Stomach (tissue), 9 donors: ENCODE results near the gene TP53I13. TPM values are rescaled to one million over a fixed set of nuclear protein-coding genes. Genes with fewer than 3 reads are reported as not detected.
"Not testable (repeated sequence)": the region's sequence is repeated elsewhere in the genome, so short reads cannot be mapped to it uniquely, and the experiment has no call there.

Source experiments
- DNase-seq, 2 donors: peaks; one replicate each; pipeline versions ENCODE4 v3.0.0 to v3.0.0-alpha.2; 2013 to 2019
- H3K27ac ChIP-seq, 5 donors: fragments of 200-600 bp in 4 of 5; sonication (generic) in 4 of 5; one replicate each; pipeline ENCODE4 v1.5.1; 2013 to 2019; ENCODE audit warnings: mild to moderate bottlenecking in 1 of 5, moderate library complexity in 1 of 5
- H3K27me3 ChIP-seq, 3 donors: fragments of 200-600 bp; sonication (generic); one replicate each; pipeline ENCODE4 v1.5.1; 2017 to 2019; ENCODE audit warnings: mixed run types in 1 of 3
- H3K36me3 ChIP-seq, 4 donors: fragments of 200-600 bp; sonication (generic); 1 replicate in 3 of 4; 2 replicates in 1 of 4; pipeline ENCODE4 v1.5.1; 2016 to 2019
- H3K4me1 ChIP-seq, 4 donors: fragments of 200-600 bp; sonication (generic); one replicate each; pipeline ENCODE4 v1.5.1; 2016 to 2019
- H3K4me3 ChIP-seq, 4 donors: fragments of 200-600 bp; sonication (generic) in 3 of 4; one replicate each; pipeline ENCODE4 v1.5.1; 2016 to 2019; ENCODE audit warnings: mild to moderate bottlenecking in 1 of 4
- H3K9me3 ChIP-seq, 4 donors: fragments of 200-600 bp; sonication (generic); one replicate each; pipeline ENCODE4 v1.5.1; 2016 to 2019
- EP300 ChIP-seq: sonication (generic); formaldehyde crosslinking; IDR thresholded peaks from one replicate; pipeline ENCODE4 v1.6.1; 2017; ENCODE audit warnings: antibody characterized with exemption
- POLR2A ChIP-seq, 4 donors: fragments of 450-650 bp; IDR thresholded peaks; one replicate each; pipeline ENCODE4 v1.6.1; 2016; ENCODE audit warnings: antibody characterized with exemption in 4 of 4, control low read depth in 2 of 4, mild to moderate bottlenecking in 1 of 4, moderate library complexity in 1 of 4
- POLR2AphosphoS5 ChIP-seq, 3 donors: sonication (generic); formaldehyde crosslinking; IDR thresholded peaks; one replicate each; pipeline ENCODE4 v1.6.1; 2016; ENCODE audit warnings: antibody characterized with exemption in 3 of 3
- WGBS, 5 donors: extraction: QIAGEN DNeasy Blood & Tissue Kit in 3 of 5; methylation state at CpG; one replicate each; pipeline versions ENCODE4 v1.1.5 to v1.1.7; 2013 to 2018; 5-methylcytosine and 5-hydroxymethylcytosine counted together
- intact Hi-C: fragments of 100-400 bp; cut with DNase I; formaldehyde crosslinking; loops from one replicate; pipeline ENCODE4 v1.15.1; 2023; ENCODE audit warnings: low total_unique reads
- polyA plus RNA-seq, 3 donors: library from polyadenylated mRNA; stranded (reverse); fragments of 200-250 nt; gene quantifications; one replicate each; pipeline ENCODE4 v1.2.3, GENCODE V29; 2013
- total RNA-seq, 5 donors: library from RNA; depleted of rRNA; stranded (reverse); fragments of >200 nt; gene quantifications; one replicate each; pipeline versions ENCODE4 v1.1.0 to v1.2.3, GENCODE V29; 2014 to 2016
- TF ChIP-seq, protein P1 (sequence below), 7 experiments: fragments of 450-650 bp in 4 of 7; fragments of 200-600 bp in 3 of 7; sonication (generic) in 3 of 7; IDR thresholded peaks; one replicate each; pipeline ENCODE4 v1.5.1; 2016 to 2019; ENCODE audit warnings: antibody characterized with exemption in 7 of 7, control low read depth in 2 of 7, mild to moderate bottlenecking in 1 of 7
- donor health status: healthy with polysubstance abuse.
- donor health status: Bipolar disorder and iron deficiency.
- donor health status: healthy.

The TP53I13 gene
- total and polyA plus RNA-seq, 8 donors = 27.7 to 299 (median 64.1) TPM

DNA sequence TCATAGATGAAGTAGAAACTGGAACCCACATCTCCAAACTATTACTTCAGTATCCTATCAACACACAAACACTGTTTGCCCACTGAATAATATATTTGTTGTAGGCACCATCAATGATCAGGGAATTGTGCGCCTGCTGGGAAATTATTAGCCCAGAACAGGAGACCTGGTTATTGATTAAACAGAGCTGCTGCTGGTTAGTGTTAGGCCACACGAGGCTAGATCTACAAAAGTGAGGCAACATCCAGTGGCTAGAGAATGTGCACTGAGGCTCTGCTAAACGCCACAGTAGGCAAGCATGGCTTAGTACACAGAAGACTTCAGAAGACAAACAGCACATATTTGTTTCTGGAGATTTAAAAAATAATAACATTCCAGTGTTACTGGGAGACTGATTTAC is 12.7 kb upstream of the TP53I13 start:
- Histone ChIP-seq H3K4me3 (no peak overlapping the region), H3K36me3 (no peaks in the 10 kb centered on the region), H3K9me3 (no peaks in the 10 kb centered on the region), H3K27ac (no peak overlapping the region), H3K4me1 (peaks cover 0 to 27% (median 15%) of the 10 kb centered on the region in 4 donors), H3K27me3 (no peaks in the 10 kb centered on the region)
- 24 to 54% (median 40%) methylated on average over 3 of the region's 3 CpGs for WGBS, 5 donors
- TF ChIP-seq, protein P1, sequence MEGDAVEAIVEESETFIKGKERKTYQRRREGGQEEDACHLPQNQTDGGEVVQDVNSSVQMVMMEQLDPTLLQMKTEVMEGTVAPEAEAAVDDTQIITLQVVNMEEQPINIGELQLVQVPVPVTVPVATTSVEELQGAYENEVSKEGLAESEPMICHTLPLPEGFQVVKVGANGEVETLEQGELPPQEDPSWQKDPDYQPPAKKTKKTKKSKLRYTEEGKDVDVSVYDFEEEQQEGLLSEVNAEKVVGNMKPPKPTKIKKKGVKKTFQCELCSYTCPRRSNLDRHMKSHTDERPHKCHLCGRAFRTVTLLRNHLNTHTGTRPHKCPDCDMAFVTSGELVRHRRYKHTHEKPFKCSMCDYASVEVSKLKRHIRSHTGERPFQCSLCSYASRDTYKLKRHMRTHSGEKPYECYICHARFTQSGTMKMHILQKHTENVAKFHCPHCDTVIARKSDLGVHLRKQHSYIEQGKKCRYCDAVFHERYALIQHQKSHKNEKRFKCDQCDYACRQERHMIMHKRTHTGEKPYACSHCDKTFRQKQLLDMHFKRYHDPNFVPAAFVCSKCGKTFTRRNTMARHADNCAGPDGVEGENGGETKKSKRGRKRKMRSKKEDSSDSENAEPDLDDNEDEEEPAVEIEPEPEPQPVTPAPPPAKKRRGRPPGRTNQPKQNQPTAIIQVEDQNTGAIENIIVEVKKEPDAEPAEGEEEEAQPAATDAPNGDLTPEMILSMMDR (IDR thresholded peaks at IDR 0.05) = no peak
- TF ChIP-seq POLR2AphosphoS5 (IDR thresholded peaks at IDR 0.05) = no peak
- TF ChIP-seq EP300 = no peak
- TF ChIP-seq POLR2A (IDR thresholded peaks at IDR 0.05) = no peak
- intact Hi-C loops = no loop called here
- DNase-seq = peak in 1 of 2 donors; percentile 68

- no peaks in the 10 kb centered on the region for H3K27me3 ChIP-seq
- WGBS, 5 donors = 68 to 79% (median 75%) methylated on average over 1 of the region's 1 CpG
- H3K4me1 ChIP-seq = peaks cover 0 to 41% (median 20%) of the 10 kb centered on the region in 4 donors
- peaks cover 0 to 11% (median 8%) of the 10 kb centered on the region in 4 donors for H3K36me3 ChIP-seq
- no peak overlapping the region for H3K4me3 ChIP-seq
- DNase-seq = no peak
- TF ChIP-seq EP300 = no peak
- TF ChIP-seq POLR2A (IDR thresholded peaks at IDR 0.05) = no peak
- no peak for TF ChIP-seq POLR2AphosphoS5 (IDR thresholded peaks at IDR 0.05)
- TF ChIP-seq, protein P1 (IDR thresholded peaks at IDR 0.05) = no peak
- H3K9me3 ChIP-seq = no peaks in the 10 kb centered on the region
- H3K27ac ChIP-seq = no peak overlapping the region
- intact Hi-C loops = no loop called here
Measured at GRCh38 chr17:29557085-29557738, 11.3 kb upstream of the TP53I13 start.

DNA sequence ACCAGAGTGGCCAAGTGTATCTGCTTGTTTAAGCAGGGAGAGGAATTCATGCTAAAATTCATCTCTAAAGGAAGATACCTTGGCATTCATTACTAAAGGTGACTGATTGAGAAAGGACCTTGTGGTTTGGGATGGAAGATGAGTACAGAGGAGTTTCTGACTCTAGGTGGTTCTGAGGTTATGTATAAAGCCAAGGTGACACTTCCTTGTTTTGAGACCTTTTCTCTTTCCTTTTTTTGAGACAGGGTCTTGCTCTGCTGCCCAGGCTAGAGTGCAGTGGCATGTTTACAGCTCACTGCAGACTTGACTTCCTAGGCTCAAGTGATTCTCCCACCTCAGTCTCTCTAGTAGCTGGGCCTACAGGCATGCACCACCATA is 10.8 kb upstream of the TP53I13 start:
- no peak for TF ChIP-seq EP300
- TF ChIP-seq POLR2AphosphoS5 (IDR thresholded peaks at IDR 0.05) = no peak
- TF ChIP-seq, protein P1 (IDR thresholded peaks at IDR 0.05) = no peak
- TF ChIP-seq POLR2A (IDR thresholded peaks at IDR 0.05) = no peak
- intact Hi-C loops = no loop called here
- no peak for DNase-seq
- H3K4me3 ChIP-seq = no peak overlapping the region
- H3K4me1 ChIP-seq = peaks cover 0 to 46% (median 22%) of the 10 kb centered on the region in 4 donors
- H3K27me3 ChIP-seq = no peaks in the 10 kb centered on the region
- H3K9me3 ChIP-seq = no peaks in the 10 kb centered on the region
- no peak overlapping the region for H3K27ac ChIP-seq
- H3K36me3 ChIP-seq = peaks cover 0 to 16% (median 13%) of the 10 kb centered on the region in 4 donors

DNA sequence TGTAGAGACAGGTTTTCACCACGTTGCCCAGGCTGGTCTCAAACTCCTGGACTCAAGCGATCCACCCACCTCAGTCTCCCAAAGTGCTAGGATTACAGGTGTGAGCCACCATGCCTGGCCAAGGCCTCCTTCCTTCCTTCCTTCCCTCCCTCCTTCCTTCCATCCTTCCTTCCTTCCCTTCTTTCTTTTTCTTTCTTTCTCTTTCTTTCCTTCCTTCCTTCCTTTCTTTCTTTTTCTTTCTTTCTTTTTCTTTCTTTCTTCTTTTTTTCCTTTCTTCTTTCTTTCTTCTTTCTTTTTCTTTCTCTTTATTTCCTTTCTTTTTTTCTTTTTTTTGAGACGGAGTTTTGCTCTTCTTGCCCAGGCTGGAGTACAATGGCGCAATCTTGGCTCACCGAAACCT is 10.4 kb upstream of the TP53I13 start:
- H3K27me3 ChIP-seq, DNase-seq, H3K27ac ChIP-seq, H3K9me3 ChIP-seq, intact Hi-C loops, H3K4me3 ChIP-seq: not testable (repeated sequence)
- 93 to 99% (median 98%) methylated on average over 5 of the region's 5 CpGs for WGBS, 5 donors
- Histone ChIP-seq H3K4me1 (peaks cover 0 to 50% (median 24%) of the 10 kb centered on the region in 4 donors), H3K36me3 (peaks cover 0 to 19% (median 14%) of the 10 kb centered on the region in 4 donors)

GRCh38 chr17:29559640-29560039 is 8.9 kb upstream of the TP53I13 start:
- Histone ChIP-seq H3K36me3 (peaks cover 0 to 19% (median 14%) of the 10 kb centered on the region in 4 donors), H3K27me3 (no peaks in the 10 kb centered on the region), H3K9me3 (no peaks in the 10 kb centered on the region), H3K4me3 (no peak overlapping the region), H3K4me1 (peaks cover 2 to 57% (median 31%) of the 10 kb centered on the region in 4 donors), H3K27ac (peak overlapping the region in 1 of 5 donors; percentile 49)
- intact Hi-C loops = no loop called here
- TF ChIP-seq, protein P1 (IDR thresholded peaks at IDR 0.05) = no peak
- TF ChIP-seq POLR2AphosphoS5 (IDR thresholded peaks at IDR 0.05) = no peak
- TF ChIP-seq EP300 = no peak
- no peak for TF ChIP-seq POLR2A (IDR thresholded peaks at IDR 0.05)
- no peak for DNase-seq
- WGBS, 5 donors = 83 to 95% (median 89%) methylated on average over 2 of the region's 2 CpGs
